Hepatocyte (in vitro differentiated cells): ENCODE results near the gene ATP6V0B. TPM values are rescaled to one million over a fixed set of nuclear protein-coding genes. Genes with fewer than 3 reads are reported as not detected.
A peak's percentile ranks its signal among the peaks of the same experiment; 100 is the strongest.

Experiments used
- DNase-seq: peaks from one replicate; pipeline ENCODE4 v3.0.0-alpha.2; 2016; ENCODE audit warnings: low spot score
- H2AFZ ChIP-seq: fragments of 200-600 bp; sonication (generic); 2 replicates; pipeline ENCODE4 v1.6.0; 2016; ENCODE audit warnings: antibody characterized with exemption, mild to moderate bottlenecking
- H3K27ac ChIP-seq: fragments of 200-600 bp; sonication (generic); 2 replicates; pipeline ENCODE4 v1.5.1; 2016; ENCODE audit warnings: mild to moderate bottlenecking
- H3K27me3 ChIP-seq: fragments of 200-600 bp; sonication (generic); 2 replicates; pipeline ENCODE4 v1.6.1; 2016
- H3K36me3 ChIP-seq: fragments of 200-600 bp; sonication (generic); replicated peaks from 2 replicates; pipeline ENCODE4 v1.5.1; 2016; ENCODE audit warnings: low read depth; ENCODE audit not compliant: insufficient read depth
- H3K4me1 ChIP-seq: fragments of 200-600 bp; sonication (generic); 2 replicates; pipeline ENCODE4 v1.5.1; 2016; ENCODE audit warnings: mild to moderate bottlenecking, moderate library complexity; ENCODE audit not compliant: insufficient read depth
- H3K4me2 ChIP-seq: fragments of 200-600 bp; sonication (generic); 2 replicates; pipeline ENCODE4 v1.6.0; 2016
- H3K4me3 ChIP-seq: fragments of 200-600 bp; sonication (generic); 2 replicates; pipeline ENCODE4 v1.5.1; 2016; ENCODE audit warnings: mild to moderate bottlenecking
- H3K79me2 ChIP-seq: fragments of 200-600 bp; sonication (generic); 2 replicates; pipeline ENCODE4 v1.6.0; 2017; ENCODE audit warnings: mild to moderate bottlenecking
- H3K9me2 ChIP-seq: fragments of 200-600 bp; sonication (generic); replicated peaks from 2 replicates; pipeline ENCODE4 v1.6.0; 2017; ENCODE audit warnings: mild to moderate bottlenecking; ENCODE audit not compliant: insufficient read depth
- H3K9me3 ChIP-seq: fragments of 200-600 bp; sonication (generic); 2 replicates; pipeline ENCODE4 v1.5.1; 2016; ENCODE audit warnings: low read depth, mild to moderate bottlenecking
- H4K20me1 ChIP-seq: fragments of 200-600 bp; sonication (generic); 2 replicates; pipeline ENCODE4 v1.6.0; 2016; ENCODE audit warnings: mild to moderate bottlenecking; ENCODE audit not compliant: insufficient read depth, poor library complexity, severe bottlenecking
- EZH2 ChIP-seq: fragments of 200-600 bp; sonication (generic); IDR thresholded peaks from 2 replicates; pipeline ENCODE4 v1.6.1; 2016; ENCODE audit warnings: antibody characterized with exemption, mild to moderate bottlenecking, borderline replicate concordance
- EZH2phosphoT487 ChIP-seq: fragments of 200-600 bp; sonication (generic); IDR thresholded peaks from one replicate; pipeline ENCODE4 v1.6.1; 2018; ENCODE audit warnings: antibody characterized with exemption, mild to moderate bottlenecking, low read depth, moderate library complexity; ENCODE audit not compliant: unreplicated experiment, severe bottlenecking
- whole genome bisulfite sequencing: methylation state at CpG from one replicate; pipeline ENCODE4 v1.1.6; 2016; ENCODE audit warnings: low lambda C conversion rate; ENCODE audit errors: missing lambda C conversion rate; 5-methylcytosine and 5-hydroxymethylcytosine counted together
- polyA plus RNA-seq: library from polyadenylated mRNA; unstranded; fragments of >200 nt; fragmentation: Nextera tagmentation; extraction: Ambion mirVana; gene quantifications from 2 replicates; pipeline ENCODE4 v1.2.1, GENCODE V29; 2016
- total RNA-seq: library from RNA; depleted of rRNA; stranded (reverse); fragments of >200 nt; gene quantifications from 2 replicates; pipeline ENCODE4 v1.2.3, GENCODE V29; 2014
- TF ChIP-seq, protein P1 (sequence below): fragments of 200-600 bp; sonication (generic); IDR thresholded peaks from 2 replicates; pipeline ENCODE4 v1.5.1; 2016; ENCODE audit warnings: antibody characterized with exemption, mild to moderate bottlenecking; ENCODE audit not compliant: poor library complexity

The ATP6V0B gene
- total and polyA plus RNA-seq, 2 experiments from 2014 or later = 195 to 366 TPM

DNA sequence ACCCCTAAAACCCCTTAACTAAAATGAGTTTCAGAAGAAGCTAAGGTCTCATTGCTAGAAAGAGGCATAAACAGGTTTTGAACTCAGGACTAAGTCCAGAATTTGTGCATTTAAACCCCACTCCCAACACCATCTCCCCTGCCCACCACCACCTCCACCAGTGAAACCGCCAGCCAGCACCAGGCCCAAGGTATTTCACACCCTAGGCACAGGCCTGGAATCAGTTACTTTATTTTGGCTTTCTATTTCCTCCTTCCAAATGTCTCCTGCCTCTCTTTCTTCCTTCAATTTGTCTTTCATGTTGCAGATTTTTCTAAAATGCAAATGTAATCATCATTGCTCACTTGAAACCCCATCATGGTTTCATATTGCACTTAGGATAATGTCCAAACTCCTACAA lies 29.9 kb upstream of the ATP6V0B start:
- Histone ChIP-seq H3K9me3 (no peaks in the 10 kb centered on the region), H3K27me3 (no peaks in the 10 kb centered on the region), H3K4me3 (no peak overlapping the region), H3K36me3 (no peaks in the 10 kb centered on the region), H3K4me2 (no peak overlapping the region), H3K4me1 (peaks cover 11% of the 10 kb centered on the region), H3K79me2 (peaks cover 21% of the 10 kb centered on the region), H2AFZ (no peak overlapping the region), H3K9me2 (no peaks in the 10 kb centered on the region), H3K27ac (peak overlapping the region; percentile 97), H4K20me1 (no peaks in the 10 kb centered on the region)
- 95% methylated on average over 1 of the region's 1 CpG for WGBS
- no peak for DNase-seq
- TF ChIP-seq, protein P1, sequence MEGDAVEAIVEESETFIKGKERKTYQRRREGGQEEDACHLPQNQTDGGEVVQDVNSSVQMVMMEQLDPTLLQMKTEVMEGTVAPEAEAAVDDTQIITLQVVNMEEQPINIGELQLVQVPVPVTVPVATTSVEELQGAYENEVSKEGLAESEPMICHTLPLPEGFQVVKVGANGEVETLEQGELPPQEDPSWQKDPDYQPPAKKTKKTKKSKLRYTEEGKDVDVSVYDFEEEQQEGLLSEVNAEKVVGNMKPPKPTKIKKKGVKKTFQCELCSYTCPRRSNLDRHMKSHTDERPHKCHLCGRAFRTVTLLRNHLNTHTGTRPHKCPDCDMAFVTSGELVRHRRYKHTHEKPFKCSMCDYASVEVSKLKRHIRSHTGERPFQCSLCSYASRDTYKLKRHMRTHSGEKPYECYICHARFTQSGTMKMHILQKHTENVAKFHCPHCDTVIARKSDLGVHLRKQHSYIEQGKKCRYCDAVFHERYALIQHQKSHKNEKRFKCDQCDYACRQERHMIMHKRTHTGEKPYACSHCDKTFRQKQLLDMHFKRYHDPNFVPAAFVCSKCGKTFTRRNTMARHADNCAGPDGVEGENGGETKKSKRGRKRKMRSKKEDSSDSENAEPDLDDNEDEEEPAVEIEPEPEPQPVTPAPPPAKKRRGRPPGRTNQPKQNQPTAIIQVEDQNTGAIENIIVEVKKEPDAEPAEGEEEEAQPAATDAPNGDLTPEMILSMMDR = no peak
- no peak for TF ChIP-seq EZH2
- TF ChIP-seq EZH2phosphoT487 = no peak

DNA sequence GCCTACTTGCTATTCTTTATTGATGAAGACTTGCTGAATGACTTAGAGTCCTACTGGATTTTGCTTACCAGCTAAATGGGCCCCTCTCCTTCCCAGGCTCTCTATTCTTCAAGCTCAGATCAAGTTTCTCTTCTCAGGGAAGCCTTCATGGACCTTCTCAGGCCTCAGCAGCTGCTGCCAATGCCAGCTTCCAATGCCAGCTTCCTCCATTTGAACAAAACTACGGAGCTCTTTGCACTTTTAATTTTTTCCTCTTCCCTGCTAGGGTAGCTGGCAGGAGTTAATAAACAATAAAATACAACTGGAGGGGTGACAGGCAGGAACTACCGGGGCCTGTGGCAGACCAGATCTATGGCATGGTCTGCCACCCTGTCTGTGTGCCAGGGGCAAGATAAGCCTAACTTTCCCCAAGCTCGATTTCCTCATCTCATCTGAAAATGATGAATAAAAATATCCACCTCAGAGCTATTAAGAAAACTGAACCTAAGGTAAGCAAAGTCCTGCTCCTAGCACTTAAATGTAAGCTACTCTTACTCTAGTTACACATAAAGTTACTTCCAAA lies 29.0 kb upstream of the ATP6V0B start:
- 41% methylated on average over 3 of the region's 3 CpGs for WGBS
- H2AFZ ChIP-seq = peak overlapping the region; percentile 69
- no peak for DNase-seq
- TF ChIP-seq, protein P1 = no peak
- TF ChIP-seq EZH2phosphoT487 (no peak), EZH2 (no peak)
- H3K27me3 ChIP-seq = no peaks in the 10 kb centered on the region
- no peaks in the 10 kb centered on the region for H3K36me3 ChIP-seq
- no peaks in the 10 kb centered on the region for H3K9me2 ChIP-seq
- H3K27ac ChIP-seq = peak overlapping the region; percentile 97
- no peaks in the 10 kb centered on the region for H3K9me3 ChIP-seq
- H4K20me1 ChIP-seq = no peaks in the 10 kb centered on the region
- H3K4me3 ChIP-seq = peak overlapping the region; percentile 22
- H3K4me2 ChIP-seq = peak overlapping the region; percentile 100
- H3K4me1 ChIP-seq = peaks cover 11% of the 10 kb centered on the region
- peaks cover 30% of the 10 kb centered on the region for H3K79me2 ChIP-seq

DNA sequence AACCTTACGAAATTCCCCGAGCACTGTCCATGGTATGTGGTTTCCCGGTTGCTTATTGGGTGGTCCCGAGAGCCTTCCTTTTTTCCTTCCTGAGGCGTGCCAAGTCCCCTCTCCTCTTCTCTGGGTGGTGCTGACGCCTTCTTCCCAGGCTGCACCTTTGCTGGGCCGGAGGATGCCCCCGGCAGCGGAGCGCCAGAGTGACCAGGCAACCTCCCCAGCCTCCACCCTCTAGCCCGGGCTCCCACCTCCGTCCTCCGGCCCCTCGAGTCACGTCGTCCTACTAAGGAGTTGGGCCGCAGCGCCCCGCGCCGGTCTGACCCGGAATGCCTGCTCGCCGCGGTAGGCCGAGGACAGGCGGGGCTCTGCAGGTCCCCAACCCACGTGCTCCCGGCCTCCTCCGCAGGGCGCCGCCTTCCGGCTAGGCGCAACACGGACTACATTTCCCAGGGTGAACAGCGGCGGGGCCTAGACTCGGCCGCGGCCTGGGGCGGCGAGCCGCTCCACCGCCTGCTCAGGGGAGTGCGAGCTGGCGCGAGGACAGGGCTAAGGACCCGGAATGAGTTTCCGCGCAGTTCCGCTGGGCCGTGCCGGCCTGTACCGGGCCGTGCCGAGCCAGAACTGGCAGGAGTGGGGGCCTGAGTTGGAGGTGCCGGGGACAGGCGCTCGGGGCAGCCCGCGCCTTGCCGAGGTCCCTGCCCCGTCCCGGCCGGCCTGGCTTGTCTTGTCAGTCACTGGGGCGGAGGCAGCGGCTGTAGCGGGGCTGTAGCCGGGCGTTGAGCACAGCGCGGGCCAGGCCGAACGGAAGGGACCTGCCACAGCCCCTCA lies 28.3 kb upstream of the ATP6V0B start, which contains the start of gene IPO13:
Gene IPO13, plus strand, starts transcription at position 715 of the 825 bp plus-strand sequence. CDS start 651 bp downstream, outside the sequence.
- no peaks in the 10 kb centered on the region for H4K20me1 ChIP-seq
- peaks cover 33% of the 10 kb centered on the region for H3K79me2 ChIP-seq
- H3K36me3 ChIP-seq = no peaks in the 10 kb centered on the region
- peaks cover 11% of the 10 kb centered on the region for H3K4me1 ChIP-seq
- TF ChIP-seq, protein P1 = peak; percentile 82
- no peak for TF ChIP-seq EZH2
- WGBS = under 1% methylated on average over 59 of the region's 74 CpGs
- DNase-seq = peak; percentile 97
- peak within 1 kb of the TSS; percentile 97 for H3K27ac ChIP-seq
- H3K27me3 ChIP-seq = no peaks in the 10 kb centered on the region
- no peaks in the 10 kb centered on the region for H3K9me3 ChIP-seq
- peak within 1 kb of the TSS; percentile 53 for H3K4me3 ChIP-seq
- no peaks in the 10 kb centered on the region for H3K9me2 ChIP-seq
- peak within 1 kb of the TSS; percentile 100 for H3K4me2 ChIP-seq
- peak within 1 kb of the TSS; percentile 69 for H2AFZ ChIP-seq
